ENCODE results near the gene FAR2. TPM values are rescaled to one million over a fixed set of nuclear protein-coding genes. Genes with fewer than 3 reads are reported as not detected.
"Not testable (repeated sequence)": the region's sequence is repeated elsewhere in the genome, so short reads cannot be mapped to it uniquely, and the experiment has no call there.

Gene FAR2
- total RNA-seq, 1 donor from 2014 or later, result 3.9 TPM

DNA sequence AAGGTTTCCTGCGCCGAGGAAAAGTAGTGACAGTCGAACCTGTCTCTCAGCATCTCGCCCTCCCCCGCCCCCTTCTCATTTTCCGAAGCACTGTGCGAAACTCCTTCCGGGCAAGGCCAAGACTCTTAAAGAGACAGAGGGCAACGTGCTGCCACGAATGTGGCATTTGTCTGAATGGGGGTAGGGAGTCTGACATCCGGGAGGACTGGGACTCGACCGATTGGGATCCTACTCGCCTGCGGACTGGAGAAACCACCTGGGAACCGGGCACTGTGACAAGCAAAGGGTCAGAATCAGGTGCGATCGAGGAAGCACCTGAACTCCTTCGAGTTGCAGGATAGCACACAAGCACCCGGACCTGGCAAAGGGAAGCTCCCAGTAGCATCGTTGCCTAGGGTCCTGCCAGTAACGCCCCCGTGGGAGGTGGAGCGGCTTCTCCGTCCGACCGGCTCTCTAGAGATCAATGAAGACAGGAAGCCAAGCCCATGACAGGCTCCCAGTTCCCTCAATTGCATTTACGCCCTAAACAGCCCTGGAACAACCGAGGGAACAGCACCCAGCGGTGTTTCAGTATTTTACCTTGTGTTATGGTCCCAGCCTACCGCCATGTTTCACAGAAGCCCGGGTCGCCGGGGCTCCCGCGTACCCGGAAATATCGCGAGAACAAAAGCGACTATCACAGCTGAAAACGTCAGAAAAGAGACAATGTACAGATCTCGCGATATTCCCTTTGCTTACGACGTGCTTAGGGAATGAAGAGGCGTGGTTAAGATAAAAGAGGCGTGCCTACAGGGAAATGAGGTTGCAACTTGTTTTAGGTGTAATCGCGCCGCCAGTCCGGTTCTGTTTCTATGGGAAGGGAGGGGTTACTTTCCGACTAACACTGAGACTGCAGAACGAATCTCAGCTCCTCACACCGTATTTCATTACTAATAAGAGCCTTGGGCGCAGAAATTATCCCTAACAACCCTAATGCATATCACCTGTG lies 231.8 kb downstream of the FAR2 start, which contains the start of gene ERGIC2:
ERGIC2 (minus strand) TSS at position 637 of the 988 bp plus-strand sequence. CDS start 9,539 bp downstream, outside the sequence.
- DNase-seq (ENCODE audit: low read depth) (peak; percentile 96), FAIRE-seq (peak; percentile 94)
- peaks cover 51% of the 10 kb centered on the region for H3K79me2 ChIP-seq (ENCODE audit: insufficient read depth, low read length)
- no peaks in the 10 kb centered on the region for H3K9me3 Mint-ChIP-seq (ENCODE audit: unreplicated experiment)
- peak within 1 kb of the TSS; percentile 98 for H3K4me3 ChIP-seq (ENCODE audit: insufficient read depth, low read depth, low read length)
- H3K4me3 Mint-ChIP-seq (ENCODE audit: unreplicated experiment), result peak within 1 kb of the TSS; percentile 95
- H4K20me1 ChIP-seq (ENCODE audit: insufficient read depth, low read length), result peaks cover 5% of the 10 kb centered on the region
- H2AFZ ChIP-seq (ENCODE audit: low read depth, low read length), result peak within 1 kb of the TSS; percentile 96
- no peaks in the 10 kb centered on the region for H3K9me3 ChIP-seq (ENCODE audit: insufficient read depth, low read depth, low read length)
- H3K27me3 Mint-ChIP-seq (ENCODE audit: low read depth, unreplicated experiment), result no peaks in the 10 kb centered on the region
- peaks cover 4% of the 10 kb centered on the region for H3K36me3 Mint-ChIP-seq (ENCODE audit: low read depth, unreplicated experiment)
- H3K4me2 ChIP-seq (ENCODE audit: low read length), result peak within 1 kb of the TSS; percentile 89
- H3K4me1 Mint-ChIP-seq (ENCODE audit: low read depth, unreplicated experiment), result peaks cover 9% of the 10 kb centered on the region
- TF ChIP-seq EZH2 (IDR thresholded peaks at IDR 0.05; ENCODE audit: insufficient read depth, low read length), result no peak
- no peak for TF ChIP-seq CTCF (IDR thresholded peaks at IDR 0.05; ENCODE audit: insufficient read depth, low read depth, low read length)
- H3K27ac ChIP-seq (ENCODE audit: low read depth, low read length), result peak within 1 kb of the TSS; percentile 98
- H3K27me3 ChIP-seq (ENCODE audit: insufficient read depth, low read length), result no peaks in the 10 kb centered on the region
- peaks cover 5% of the 10 kb centered on the region for H3K4me1 ChIP-seq (ENCODE audit: insufficient read depth, low read length)
- peak within 1 kb of the TSS; percentile 97 for H3K27ac Mint-ChIP-seq (ENCODE audit: unreplicated experiment)
- H3K9ac ChIP-seq (ENCODE audit: low read length), result peak within 1 kb of the TSS; percentile 98
- H3K36me3 ChIP-seq (ENCODE audit: insufficient read depth, low read length), result no peaks in the 10 kb centered on the region

DNA sequence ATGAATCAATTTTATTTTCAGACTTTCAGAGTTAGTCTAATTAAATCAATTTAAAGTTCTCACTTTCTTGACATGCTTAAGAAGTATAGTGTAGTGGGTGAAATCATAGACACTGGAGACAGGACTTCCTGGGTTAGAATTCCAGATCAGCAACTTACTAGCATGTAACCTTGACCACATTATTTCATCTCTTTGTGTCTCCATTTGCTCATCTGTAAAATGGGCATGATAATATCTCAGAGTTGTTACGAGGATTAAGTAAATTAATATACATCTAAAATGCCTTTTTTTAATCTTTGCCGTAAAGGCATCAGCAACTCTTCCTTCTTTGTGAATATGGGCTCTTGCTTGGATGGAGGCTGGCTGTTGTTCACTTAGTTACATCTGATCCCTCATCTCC lies 233.2 kb downstream of the FAR2 start:
- Histone ChIP-seq H3K4me3 (ENCODE audit: insufficient read depth, low read depth, low read length) (no peak overlapping the region), H2AFZ (ENCODE audit: low read depth, low read length) (no peak overlapping the region), H3K9ac (ENCODE audit: low read length) (no peak overlapping the region), H3K79me2 (ENCODE audit: insufficient read depth, low read length) (peaks cover 36% of the 10 kb centered on the region), H3K9me3 (ENCODE audit: insufficient read depth, low read depth, low read length) (no peaks in the 10 kb centered on the region), H3K36me3 (ENCODE audit: insufficient read depth, low read length) (no peaks in the 10 kb centered on the region), H3K4me1 (ENCODE audit: insufficient read depth, low read length) (peaks cover 5% of the 10 kb centered on the region), H3K27me3 (ENCODE audit: insufficient read depth, low read length) (no peaks in the 10 kb centered on the region), H3K4me2 (ENCODE audit: low read length) (no peak overlapping the region), H4K20me1 (ENCODE audit: insufficient read depth, low read length) (no peaks in the 10 kb centered on the region), H3K27ac (ENCODE audit: low read depth, low read length) (no peak overlapping the region)
- peak overlapping the region; percentile 54 for H3K27ac Mint-ChIP-seq (ENCODE audit: unreplicated experiment)
- H3K4me3 Mint-ChIP-seq (ENCODE audit: unreplicated experiment), result no peak overlapping the region
- no peaks in the 10 kb centered on the region for H3K9me3 Mint-ChIP-seq (ENCODE audit: unreplicated experiment)
- DNase-seq (ENCODE audit: low read depth) (no peak), FAIRE-seq (no peak)
- no peaks in the 10 kb centered on the region for H3K27me3 Mint-ChIP-seq (ENCODE audit: low read depth, unreplicated experiment)
- peaks cover 9% of the 10 kb centered on the region for H3K4me1 Mint-ChIP-seq (ENCODE audit: low read depth, unreplicated experiment)
- no peaks in the 10 kb centered on the region for H3K36me3 Mint-ChIP-seq (ENCODE audit: low read depth, unreplicated experiment)
- TF ChIP-seq CTCF (IDR thresholded peaks at IDR 0.05; ENCODE audit: insufficient read depth, low read depth, low read length) (no peak), EZH2 (IDR thresholded peaks at IDR 0.05; ENCODE audit: insufficient read depth, low read length) (no peak)

DNA sequence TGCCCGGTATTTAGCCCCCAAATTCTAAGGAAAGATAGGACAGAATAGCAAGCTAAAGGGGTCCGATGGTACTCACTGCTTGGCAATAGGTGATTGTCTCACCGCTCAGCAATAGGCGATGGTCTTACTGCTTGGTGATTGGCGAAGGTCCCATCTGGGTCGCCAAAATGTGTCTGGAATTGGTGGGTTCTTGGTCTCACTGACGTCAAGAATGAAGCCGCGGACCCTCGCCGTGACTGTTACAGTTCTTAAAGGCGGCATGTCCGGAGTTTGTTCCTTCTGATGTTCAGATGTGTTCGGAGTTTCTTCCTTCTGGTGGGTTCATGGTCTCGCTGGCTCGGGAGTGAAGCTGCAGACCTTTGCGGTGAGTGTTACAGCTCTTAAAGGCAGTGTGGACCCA lies 236.1 kb downstream of the FAR2 start:
- H3K27me3 Mint-ChIP-seq (ENCODE audit: low read depth, unreplicated experiment), result not testable (repeated sequence)

More for the DNA sequence above, 236.1 kb downstream of the FAR2 start:
- FAIRE-seq; H3K36me3 Mint-ChIP-seq (ENCODE audit: low read depth, unreplicated experiment); H4K20me1 ChIP-seq (ENCODE audit: insufficient read depth, low read length); H3K4me1 ChIP-seq (ENCODE audit: insufficient read depth, low read length); DNase-seq (ENCODE audit: low read depth); H3K9ac ChIP-seq (ENCODE audit: low read length); H3K9me3 ChIP-seq (ENCODE audit: insufficient read depth, low read depth, low read length); H3K27me3 ChIP-seq (ENCODE audit: insufficient read depth, low read length); H3K4me3 Mint-ChIP-seq (ENCODE audit: unreplicated experiment); H3K36me3 ChIP-seq (ENCODE audit: insufficient read depth, low read length); H3K27ac Mint-ChIP-seq (ENCODE audit: unreplicated experiment); H3K4me2 ChIP-seq (ENCODE audit: low read length); H3K79me2 ChIP-seq (ENCODE audit: insufficient read depth, low read length); H3K4me3 ChIP-seq (ENCODE audit: insufficient read depth, low read depth, low read length); H3K27ac ChIP-seq (ENCODE audit: low read depth, low read length); H3K9me3 Mint-ChIP-seq (ENCODE audit: unreplicated experiment); H3K4me1 Mint-ChIP-seq (ENCODE audit: low read depth, unreplicated experiment); H2AFZ ChIP-seq (ENCODE audit: low read depth, low read length): not testable (repeated sequence)

Other genes starting within 250 kb of the FAR2 start
- gene ERGIC2, start 231.9 kb downstream of the FAR2 start, total RNA-seq, result 81.5 and 93.3 TPM in 2 replicates